MCF 10A (cell line): ENCODE measurements around the gene KCNV2. TPM values are rescaled to one million over a fixed set of nuclear protein-coding genes. Genes with fewer than 3 reads are reported as not detected.

Experiments
- BruUV-seq: library from RNA; stranded (reverse); fragments of 400-500 nt; replicated peaks from 2 replicates; lab custom pipeline; 2021; lab: Mats Ljungman, UMichigan
- CTCF ChIA-PET: fragments of 300-600 bp; sonication (Branson Sonifier 250); formaldehyde crosslinking; extraction: SDS; loops from one replicate; lab custom pipeline; 2021; ENCODE audit warnings: antibody characterized with exemption, inconsistent platforms; lab: Yijun Ruan, JAX
- POLR2A ChIA-PET: fragments of 300-600, 350-650 bp; sonication (Branson Sonifier 250); formaldehyde crosslinking; extraction: SDS; loops from one replicate; lab custom pipeline; 2020; ENCODE audit warnings: antibody characterized with exemption, inconsistent platforms; lab: Yijun Ruan, JAX
- DNase-seq: peaks from one replicate; pipeline ENCODE4 v3.0.0-alpha.2; 2018; ENCODE audit not compliant: unreplicated experiment
- H3K27ac Mint-ChIP-seq: one replicate; pipeline ENCODE4 v1.8.0; 2022; ENCODE audit warnings: mild to moderate bottlenecking, low read depth, mixed read lengths; ENCODE audit not compliant: unreplicated experiment
- H3K27me3 Mint-ChIP-seq: one replicate; pipeline ENCODE4 v1.8.0; 2022; ENCODE audit warnings: mixed read lengths; ENCODE audit not compliant: insufficient read depth, unreplicated experiment
- H3K36me3 Mint-ChIP-seq: one replicate; pipeline ENCODE4 v1.8.0; 2022; ENCODE audit warnings: mild to moderate bottlenecking, moderate library complexity, mixed read lengths; ENCODE audit not compliant: insufficient read depth, unreplicated experiment
- H3K4me1 Mint-ChIP-seq: one replicate; pipeline ENCODE4 v1.8.0; 2022; ENCODE audit warnings: mixed read lengths; ENCODE audit not compliant: insufficient read depth, unreplicated experiment
- H3K4me3 Mint-ChIP-seq: one replicate; pipeline ENCODE4 v1.8.0; 2022; ENCODE audit warnings: mild to moderate bottlenecking, moderate library complexity, mixed read lengths; ENCODE audit not compliant: unreplicated experiment
- H3K9me3 Mint-ChIP-seq: one replicate; pipeline ENCODE4 v1.8.0; 2022; ENCODE audit warnings: mixed read lengths; ENCODE audit not compliant: unreplicated experiment
- intact Hi-C: fragments of 100-400 bp; cut with micrococcal nuclease; formaldehyde crosslinking; loops from 2 replicates; pipeline ENCODE4 v1.14.1; 2022
- total RNA-seq: library from RNA; stranded (reverse); gene quantifications from 2 replicates; pipeline ENCODE4 v1.2.3, GENCODE V29; 2022
- TF ChIP-seq, protein P1 (sequence below): fragments of 200-600 bp; IDR thresholded peaks from one replicate; pipeline ENCODE4 v1.8.0; 2022; ENCODE audit warnings: antibody characterized with exemption, mild to moderate bottlenecking; ENCODE audit not compliant: unreplicated experiment

Gene KCNV2
- total RNA-seq, 1 experiment from 2014 or later: not detected

DNA sequence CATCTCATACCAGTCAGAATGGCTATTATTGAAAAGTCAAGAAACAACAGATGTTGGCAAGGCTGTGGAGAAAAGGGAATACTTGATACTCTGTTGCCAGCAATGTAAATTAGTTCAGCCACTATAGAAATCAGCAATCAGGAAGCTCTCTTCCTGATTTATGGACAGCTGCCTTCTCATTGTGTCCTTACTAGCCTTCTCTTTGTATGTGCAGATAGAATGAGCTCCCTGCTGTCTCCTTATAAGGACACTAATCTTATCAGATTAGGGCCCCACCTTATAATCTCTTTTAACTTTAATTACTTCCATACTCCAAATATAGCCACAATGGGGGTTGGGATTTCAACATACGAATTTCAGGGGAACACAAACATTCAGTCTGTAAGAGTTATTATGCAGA is 38.0 kb downstream of the KCNV2 start:
- H3K27ac Mint-ChIP-seq: no peak overlapping the region
- intact Hi-C loops: no loop called here
- no peaks in the 10 kb centered on the region for H3K9me3 Mint-ChIP-seq
- H3K36me3 Mint-ChIP-seq: peaks cover 10% of the 10 kb centered on the region
- ChIA-PET CTCF (interaction anchor here (0.6 kb wide), 1 partner anchor 1580 kb away, joined by 4 read pairs; no protein-coding TSS in a partner anchor), POLR2A (no interaction called here)
- H3K4me3 Mint-ChIP-seq: no peak overlapping the region
- TF ChIP-seq, protein P1, sequence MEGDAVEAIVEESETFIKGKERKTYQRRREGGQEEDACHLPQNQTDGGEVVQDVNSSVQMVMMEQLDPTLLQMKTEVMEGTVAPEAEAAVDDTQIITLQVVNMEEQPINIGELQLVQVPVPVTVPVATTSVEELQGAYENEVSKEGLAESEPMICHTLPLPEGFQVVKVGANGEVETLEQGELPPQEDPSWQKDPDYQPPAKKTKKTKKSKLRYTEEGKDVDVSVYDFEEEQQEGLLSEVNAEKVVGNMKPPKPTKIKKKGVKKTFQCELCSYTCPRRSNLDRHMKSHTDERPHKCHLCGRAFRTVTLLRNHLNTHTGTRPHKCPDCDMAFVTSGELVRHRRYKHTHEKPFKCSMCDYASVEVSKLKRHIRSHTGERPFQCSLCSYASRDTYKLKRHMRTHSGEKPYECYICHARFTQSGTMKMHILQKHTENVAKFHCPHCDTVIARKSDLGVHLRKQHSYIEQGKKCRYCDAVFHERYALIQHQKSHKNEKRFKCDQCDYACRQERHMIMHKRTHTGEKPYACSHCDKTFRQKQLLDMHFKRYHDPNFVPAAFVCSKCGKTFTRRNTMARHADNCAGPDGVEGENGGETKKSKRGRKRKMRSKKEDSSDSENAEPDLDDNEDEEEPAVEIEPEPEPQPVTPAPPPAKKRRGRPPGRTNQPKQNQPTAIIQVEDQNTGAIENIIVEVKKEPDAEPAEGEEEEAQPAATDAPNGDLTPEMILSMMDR: no peak
- H3K27me3 Mint-ChIP-seq: no peaks in the 10 kb centered on the region
- BruUV-seq: no TSS peak
- no peak for DNase-seq
- H3K4me1 Mint-ChIP-seq: peaks cover 7% of the 10 kb centered on the region

DNA sequence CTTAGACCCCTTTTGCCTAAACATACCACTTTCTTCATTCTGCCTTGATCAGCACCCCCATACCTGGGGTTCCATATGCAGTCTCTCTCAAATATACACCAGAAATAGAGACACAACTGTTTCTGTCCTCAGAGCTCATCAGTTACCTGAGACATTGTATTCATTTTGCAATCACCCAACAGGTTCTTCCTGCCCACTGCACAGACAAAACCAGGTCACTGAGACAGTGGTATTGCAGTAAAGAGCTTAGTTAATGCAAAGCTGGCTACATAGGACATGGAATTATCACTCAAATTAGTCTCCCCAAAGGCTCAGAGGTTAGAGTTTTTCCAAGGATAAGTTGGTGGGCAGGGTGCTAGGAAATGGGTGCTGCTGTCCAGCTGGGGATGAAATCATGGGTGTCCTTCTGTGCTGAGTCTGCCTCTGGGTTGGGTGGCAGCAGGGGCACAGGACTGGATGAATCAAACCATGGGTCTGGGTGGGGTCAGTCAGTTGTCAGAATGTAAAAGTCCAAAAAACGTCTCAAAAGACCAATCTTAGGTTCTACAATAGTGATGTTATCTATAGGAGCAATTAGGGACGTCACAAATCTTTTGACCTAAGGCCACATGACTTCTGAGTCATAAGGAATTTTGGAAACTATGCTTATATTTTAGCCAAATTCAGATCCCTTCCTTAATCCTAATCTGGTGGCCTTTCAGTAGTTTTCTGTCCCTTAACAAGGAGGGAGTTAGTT is 41.0 kb downstream of the KCNV2 start:
- BruUV-seq: no TSS peak
- Mint-ChIP-seq H3K36me3 (peaks cover 26% of the 10 kb centered on the region), H3K4me1 (peaks cover 3% of the 10 kb centered on the region), H3K27ac (peak overlapping the region; percentile 44), H3K4me3 (no peak overlapping the region), H3K27me3 (no peaks in the 10 kb centered on the region), H3K9me3 (no peaks in the 10 kb centered on the region)
- ChIA-PET CTCF (interaction anchor here (0.7 to 0.8 kb wide), 2 partner anchors 10 to 801 kb away, joined by 3 read pairs; no protein-coding TSS in a partner anchor), POLR2A (no interaction called here)
- DNase-seq: no peak
- intact Hi-C loops: no loop called here
- TF ChIP-seq, protein P1: no peak

DNA sequence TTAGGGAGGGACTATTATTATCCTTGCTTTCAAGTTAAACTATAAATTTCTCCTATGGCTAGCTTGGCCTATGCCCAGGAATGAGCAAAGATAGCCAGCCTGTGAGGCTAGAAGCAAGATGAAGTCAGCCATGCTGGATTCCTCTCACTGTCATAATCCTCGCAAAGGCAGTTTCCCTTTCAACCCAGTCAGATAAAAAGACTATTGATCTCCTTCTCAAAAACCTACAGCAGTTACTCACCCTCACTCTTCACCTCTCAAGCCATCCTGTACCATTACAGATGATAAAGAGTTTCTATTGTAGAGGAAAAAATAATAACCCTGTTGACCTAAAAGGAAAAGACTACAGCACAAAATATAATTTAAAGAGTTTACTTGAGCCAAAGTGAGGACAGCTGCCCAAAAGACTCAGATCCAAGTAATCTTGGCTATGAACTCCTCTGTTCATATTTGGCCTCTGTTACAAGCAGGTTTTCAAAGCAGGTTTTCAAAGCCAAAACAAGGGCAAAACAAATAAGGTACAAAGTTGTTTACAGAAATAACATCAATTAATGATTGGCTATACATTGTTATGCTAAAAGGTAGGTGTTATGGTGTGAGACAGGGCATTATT is 41.7 kb downstream of the KCNV2 start:
- Mint-ChIP-seq H3K27me3 (no peaks in the 10 kb centered on the region), H3K9me3 (no peaks in the 10 kb centered on the region)

DNA sequence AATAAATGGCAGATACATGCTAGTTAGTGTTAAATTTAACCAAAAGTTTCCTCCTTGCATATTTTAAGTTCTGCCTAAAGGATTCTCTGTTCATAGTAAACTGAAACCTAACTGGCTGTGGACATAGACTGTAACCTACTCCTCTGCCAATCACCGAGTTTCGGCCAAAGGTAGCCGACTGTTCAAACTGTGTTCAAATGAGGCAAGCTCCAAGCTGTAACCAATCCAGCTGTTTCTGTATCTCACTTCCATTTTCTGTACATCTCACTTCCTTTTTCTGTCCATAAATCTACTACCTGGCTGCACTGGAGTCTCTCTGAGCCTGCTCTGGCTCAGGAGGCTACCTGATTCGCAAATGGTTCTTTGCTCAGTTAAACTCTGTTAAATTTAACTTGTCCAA is 44.1 kb downstream of the KCNV2 start:
- peaks cover 26% of the 10 kb centered on the region for H3K36me3 Mint-ChIP-seq
- no peak overlapping the region for H3K27ac Mint-ChIP-seq
- intact Hi-C loops: no loop called here
- POLR2A ChIA-PET: interaction anchor here (0.7 kb wide), 1 partner anchor 41 kb away, joined by 3 read pairs; no protein-coding TSS in a partner anchor
- no TSS peak for BruUV-seq
- no peaks in the 10 kb centered on the region for H3K4me1 Mint-ChIP-seq
- H3K4me3 Mint-ChIP-seq: no peak overlapping the region
- CTCF ChIA-PET: no interaction called here
- H3K9me3 Mint-ChIP-seq: no peaks in the 10 kb centered on the region
- no peaks in the 10 kb centered on the region for H3K27me3 Mint-ChIP-seq
- DNase-seq: no peak
- TF ChIP-seq, protein P1: no peak

More for the DNA sequence above, 41.7 kb downstream of the KCNV2 start:
- Mint-ChIP-seq H3K4me3 (no peak overlapping the region), H3K36me3 (peaks cover 26% of the 10 kb centered on the region), H3K4me1 (no peaks in the 10 kb centered on the region), H3K27ac (no peak overlapping the region)
- BruUV-seq: no TSS peak
- intact Hi-C loops: no loop called here
- DNase-seq: no peak
- ChIA-PET POLR2A (no interaction called here), CTCF (interaction anchor here (0.7 kb wide), 1 partner anchor 9 kb away, joined by 4 read pairs; no protein-coding TSS in a partner anchor)
- TF ChIP-seq, protein P1: no peak
